ENCODE data around the gene ADCY2. TPM values are rescaled to one million over a fixed set of nuclear protein-coding genes. Genes with fewer than 3 reads are reported as not detected.

Gene ADCY2
- total RNA-seq, 8 experiments from 2014 or later, result 0.09 to 83.3 (median 8.9) TPM

DNA sequence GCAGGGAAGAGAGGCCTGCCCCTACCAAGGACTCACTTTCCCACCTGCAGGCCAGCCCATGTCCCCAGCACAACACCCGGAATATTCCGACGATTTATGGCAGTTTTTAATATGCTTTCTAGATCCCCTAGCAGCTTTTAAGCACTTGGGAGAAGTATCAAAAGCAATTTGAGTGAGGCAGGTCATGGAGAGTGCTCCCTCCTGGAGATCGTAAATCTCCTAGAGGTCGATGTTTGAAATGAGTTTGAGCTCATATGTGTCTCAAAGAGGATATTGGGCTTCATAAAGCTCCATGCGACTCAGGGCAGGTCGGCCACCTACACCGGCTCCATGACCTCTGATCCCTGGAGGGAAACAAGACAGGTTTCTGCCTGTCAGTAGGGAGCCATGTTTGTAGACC is 427.7 kb downstream of the ADCY2 start:
- Histone ChIP-seq H3K4me1 (replicated peaks in 1 of 2) (peaks cover 14 to 25% of the 10 kb centered on the region in 2 donors), H3K27ac (peak overlapping the region; percentile 18 to 36), H3K4me3 (no peak overlapping the region)
- 20 to 72% (median 50%) methylated on average over 1 to 5 of the region's 8 CpGs; no CpG with 5 or more reads in 1 of the 10 experiments for WGBS, 10 experiments
- in situ Hi-C loops (cut with MboI; ENCODE audit: low pct_unique_long_range_greater_than_20kb in 2 of 9, low sequenced_read_pairs in 9 of 9, unreplicated experiment in 9 of 9), result no loop called here
- ATAC-seq (replicated peaks in 6 of 8), result peak in 5 of 8 experiments; percentile 42 to 91 (median 86)

DNA sequence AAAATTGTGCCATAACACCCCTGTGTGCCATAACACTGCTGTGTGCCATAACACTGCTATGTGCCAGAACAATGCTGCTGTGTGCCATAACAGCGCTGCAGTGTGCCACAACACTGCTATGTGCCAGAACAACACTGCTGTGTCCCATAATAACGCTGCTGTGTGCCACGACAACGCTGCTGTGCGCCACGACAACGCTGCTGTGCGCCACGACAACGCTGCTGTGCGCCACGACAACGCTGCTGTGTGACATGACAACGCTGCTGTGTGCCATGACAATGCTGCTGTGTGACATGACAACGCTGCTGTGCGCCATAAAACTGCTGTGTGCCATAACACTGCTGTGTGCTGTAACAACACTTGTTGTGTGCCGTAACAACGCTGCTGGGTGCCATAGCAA is 429.1 kb downstream of the ADCY2 start:
- no peak overlapping the region for H3K4me3 ChIP-seq
- H3K4me1 ChIP-seq (replicated peaks in 1 of 2), result peaks cover 14 to 25% of the 10 kb centered on the region in 2 donors
- in situ Hi-C loops (cut with MboI; ENCODE audit: low pct_unique_long_range_greater_than_20kb in 2 of 9, low sequenced_read_pairs in 9 of 9, unreplicated experiment in 9 of 9), result no loop called here
- 70 to 100% (median 90%) methylated on average over 1 to 14 of the region's 18 CpGs; no CpG with 5 or more reads in 2 of the 10 experiments for WGBS, 10 experiments
- ATAC-seq (replicated peaks in 6 of 8), result no peak
- peak overlapping the region; percentile 18 to 36 for H3K27ac ChIP-seq

- Histone ChIP-seq H3K27ac (no peak overlapping the region), H3K4me3 (no peak overlapping the region), H3K4me1 (replicated peaks in 1 of 2) (peaks cover 14 to 25% of the 10 kb centered on the region in 2 donors)
- in situ Hi-C loops (cut with MboI; ENCODE audit: low pct_unique_long_range_greater_than_20kb in 2 of 9, low sequenced_read_pairs in 9 of 9, unreplicated experiment in 9 of 9), result no loop called here
- no peak for ATAC-seq (replicated peaks in 6 of 8)
- WGBS, 10 experiments, result 80 to 100% (median 95%) methylated on average over 1 to 4 of the region's 11 CpGs; no CpG with 5 or more reads in 7 of the 10 experiments
Measured at GRCh38 chr5:7825630-7826029, 429.7 kb downstream of the ADCY2 start.

DNA sequence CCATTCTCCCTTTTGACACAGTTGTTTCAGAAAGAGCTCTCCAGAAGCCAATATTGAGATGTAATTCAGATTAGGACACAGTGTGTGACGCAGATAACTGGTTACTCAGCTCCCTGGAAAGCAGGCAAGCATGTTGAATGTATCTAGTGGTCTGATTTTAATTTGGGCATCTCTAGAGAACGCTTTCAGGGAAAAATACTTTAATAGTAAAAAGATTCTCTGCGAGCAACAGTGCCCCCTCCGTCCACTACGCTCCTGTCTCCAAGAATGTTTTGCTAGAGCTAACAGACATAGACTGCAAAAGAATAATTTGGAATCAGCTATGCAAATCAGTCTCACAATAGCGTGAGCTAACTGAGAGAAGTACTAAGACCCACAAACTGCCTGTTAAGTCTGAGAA is 431.7 kb downstream of the ADCY2 start:
- in situ Hi-C loops (cut with MboI; ENCODE audit: low pct_unique_long_range_greater_than_20kb in 2 of 9, low sequenced_read_pairs in 9 of 9, unreplicated experiment in 9 of 9), result no loop called here
- Histone ChIP-seq H3K4me3 (no peak overlapping the region), H3K4me1 (replicated peaks in 1 of 2) (peaks cover 14 to 23% of the 10 kb centered on the region in 2 donors), H3K27ac (no peak overlapping the region)
- WGBS, 10 experiments, result 6 to 96% (median 76%) methylated on average over 3 to 6 of the region's 6 CpGs
- peak in 3 of 8 experiments; percentile 69 to 94 (median 79) for ATAC-seq (replicated peaks in 6 of 8)

GRCh38 chr5:7828269-7828668 is 432.3 kb downstream of the ADCY2 start:
- Histone ChIP-seq H3K4me1 (replicated peaks in 1 of 2) (peaks cover 12 to 17% of the 10 kb centered on the region in 2 donors), H3K27ac (no peak overlapping the region), H3K4me3 (no peak overlapping the region)
- WGBS, 10 experiments, result 50 to 100% (median 86%) methylated on average over 1 to 10 of the region's 10 CpGs; no CpG with 5 or more reads in 1 of the 10 experiments
- ATAC-seq (replicated peaks in 6 of 8), result no peak
- in situ Hi-C loops (cut with MboI; ENCODE audit: low pct_unique_long_range_greater_than_20kb in 2 of 9, low sequenced_read_pairs in 9 of 9, unreplicated experiment in 9 of 9), result no loop called here

DNA sequence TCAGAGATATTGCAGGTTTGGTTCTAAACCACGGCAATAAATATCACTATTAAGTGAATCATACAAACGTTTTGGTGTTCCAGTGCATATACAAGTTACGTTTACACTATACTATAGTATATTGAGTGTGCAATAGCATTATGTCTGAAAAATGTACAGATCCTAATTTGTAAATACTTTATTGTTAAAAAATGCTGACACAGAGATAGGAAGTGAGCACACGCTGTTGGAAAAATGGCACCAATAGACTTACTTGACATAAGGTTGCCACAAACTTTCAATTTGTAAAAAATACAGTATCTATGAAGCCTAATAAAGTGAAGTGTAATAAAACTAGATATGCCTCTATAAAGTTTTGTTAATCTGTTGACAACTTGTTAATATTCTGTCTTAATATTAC is 439.0 kb downstream of the ADCY2 start:
- no peak overlapping the region for H3K27ac ChIP-seq
- peaks cover 0 to 4% of the 10 kb centered on the region in 2 donors for H3K4me1 ChIP-seq (replicated peaks in 1 of 2)
- 44 to 100% (median 83%) methylated on average over 1 to 4 of the region's 4 CpGs for WGBS, 10 experiments
- in situ Hi-C loops (cut with MboI; ENCODE audit: low pct_unique_long_range_greater_than_20kb in 2 of 9, low sequenced_read_pairs in 9 of 9, unreplicated experiment in 9 of 9), result no loop called here
- no peak for ATAC-seq (replicated peaks in 6 of 8)
- no peak overlapping the region for H3K4me3 ChIP-seq

DNA sequence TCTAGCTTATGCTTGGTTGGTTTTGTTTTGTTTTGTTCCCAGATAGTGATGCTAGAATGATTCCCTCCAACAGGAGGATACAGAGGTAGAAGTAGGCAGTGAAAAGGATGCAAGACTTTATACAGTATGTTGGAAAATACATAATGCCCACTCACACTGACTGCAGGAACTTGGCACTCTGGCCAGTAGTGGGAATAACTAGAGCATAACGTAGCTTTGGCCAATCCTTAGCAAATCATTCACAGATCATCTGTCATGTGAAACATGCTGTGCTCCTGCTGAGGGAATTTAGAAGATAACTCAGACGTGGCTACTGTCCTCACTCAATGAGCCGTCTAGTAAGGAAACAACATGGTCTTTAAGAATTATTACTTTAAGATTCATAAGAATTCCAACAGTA is 441.5 kb downstream of the ADCY2 start:
- peaks cover 0 to 6% of the 10 kb centered on the region in 2 donors for H3K4me1 ChIP-seq (replicated peaks in 1 of 2)
- in situ Hi-C loops (cut with MboI; ENCODE audit: low pct_unique_long_range_greater_than_20kb in 2 of 9, low sequenced_read_pairs in 9 of 9, unreplicated experiment in 9 of 9), result no loop called here
- WGBS, 10 experiments, result 0 to 80% (median 13%) methylated on average over 1 to 2 of the region's 3 CpGs; no CpG with 5 or more reads in 5 of the 10 experiments
- H3K27ac ChIP-seq, result no peak overlapping the region
- peak in 1 of 8 experiments; percentile 25 for ATAC-seq (replicated peaks in 6 of 8)
- H3K4me3 ChIP-seq, result no peak overlapping the region

DNA sequence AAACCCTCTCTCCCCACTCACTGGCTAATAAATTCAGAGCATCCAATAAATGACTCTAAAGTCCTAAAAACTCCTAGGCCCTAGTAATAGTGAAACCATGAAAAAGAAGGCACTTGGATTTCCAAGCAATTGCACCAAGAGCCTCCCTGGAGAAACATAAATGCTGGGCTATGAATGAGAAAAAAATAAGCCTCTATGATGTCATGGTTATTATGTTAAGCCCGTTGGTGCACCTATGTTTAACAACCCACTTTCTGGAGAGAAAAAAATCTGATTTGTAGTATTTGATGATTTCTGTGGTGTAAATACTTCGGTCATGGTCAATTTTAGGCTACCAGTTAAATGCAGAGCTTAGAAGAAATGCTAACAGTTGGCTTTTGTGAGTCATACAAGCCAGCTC is 446.6 kb downstream of the ADCY2 start:
- no peak overlapping the region for H3K4me3 ChIP-seq
- in situ Hi-C loops (cut with MboI; ENCODE audit: low pct_unique_long_range_greater_than_20kb in 2 of 9, low sequenced_read_pairs in 9 of 9, unreplicated experiment in 9 of 9), result no loop called here
- H3K4me1 ChIP-seq (replicated peaks in 1 of 2), result peaks cover 3 to 15% of the 10 kb centered on the region in 2 donors
- whole genome bisulfite sequencing, 10 experiments, result 0 to 83% (median 46%) methylated on average over 1 to 2 of the region's 2 CpGs
- no peak for ATAC-seq (replicated peaks in 6 of 8)
- H3K27ac ChIP-seq, result no peak overlapping the region

DNA sequence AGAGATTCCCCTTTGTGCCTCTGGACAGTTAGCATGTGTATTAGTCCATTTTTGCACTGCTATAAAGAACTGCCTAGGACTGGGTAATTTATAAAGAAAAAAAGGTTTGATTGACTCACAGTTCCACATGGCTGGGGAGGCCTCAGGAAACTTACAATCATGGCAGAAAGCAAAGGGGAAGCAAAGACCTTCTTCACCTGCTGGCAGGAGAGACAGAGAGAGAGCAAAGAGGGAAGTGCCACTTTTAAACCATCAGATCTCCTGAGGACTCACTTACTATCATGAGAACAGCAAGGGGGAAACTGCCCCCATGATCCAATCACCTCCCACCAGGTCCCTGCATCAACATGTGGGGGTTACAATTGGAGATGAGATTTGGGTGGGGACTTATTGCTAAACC is 449.0 kb downstream of the ADCY2 start:
- in situ Hi-C loops (cut with MboI; ENCODE audit: low pct_unique_long_range_greater_than_20kb in 2 of 9, low sequenced_read_pairs in 9 of 9, unreplicated experiment in 9 of 9), result no loop called here
- ATAC-seq (replicated peaks in 6 of 8), result no peak
- H3K4me1 ChIP-seq (replicated peaks in 1 of 2), result peaks cover 23 to 37% of the 10 kb centered on the region in 2 donors
- no peak overlapping the region for H3K4me3 ChIP-seq
- H3K27ac ChIP-seq, result peak overlapping the region; percentile 20 to 61

- peak overlapping the region; percentile 20 to 61 for H3K27ac ChIP-seq
- peak in 5 of 8 experiments; percentile 9 to 71 (median 46) for ATAC-seq (replicated peaks in 6 of 8)
- no peak overlapping the region for H3K4me3 ChIP-seq
- WGBS, 10 experiments, result 18 to 94% (median 40%) methylated on average over 3 to 7 of the region's 7 CpGs
- H3K4me1 ChIP-seq (replicated peaks in 1 of 2), result peaks cover 23 to 37% of the 10 kb centered on the region in 2 donors
- in situ Hi-C loops (cut with MboI; ENCODE audit: low pct_unique_long_range_greater_than_20kb in 2 of 9, low sequenced_read_pairs in 9 of 9, unreplicated experiment in 9 of 9), result no loop called here
Measured at GRCh38 chr5:7845557-7845956, 449.6 kb downstream of the ADCY2 start.

DNA sequence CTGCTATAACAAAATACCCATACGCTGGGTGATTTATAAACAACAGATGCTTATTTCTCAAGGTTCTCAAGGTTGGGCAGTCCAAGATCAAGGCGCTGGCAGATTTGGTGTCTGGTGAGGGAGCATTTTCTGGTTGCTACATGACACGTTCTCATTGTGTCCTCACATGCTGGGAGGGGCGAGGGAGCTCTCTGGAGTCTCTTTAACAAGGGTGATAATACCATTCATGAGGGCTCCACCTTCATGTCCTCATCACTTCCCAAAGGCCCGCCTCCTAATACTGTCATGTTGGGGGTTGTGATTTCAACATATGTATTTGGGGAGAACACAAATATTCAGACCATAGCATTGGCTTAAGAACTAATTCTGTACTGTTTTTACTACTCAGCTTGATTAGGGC is 450.4 kb downstream of the ADCY2 start:
- in situ Hi-C loops (cut with MboI; ENCODE audit: low pct_unique_long_range_greater_than_20kb in 2 of 9, low sequenced_read_pairs in 9 of 9, unreplicated experiment in 9 of 9), result no loop called here
- Histone ChIP-seq H3K27ac (no peak overlapping the region), H3K4me1 (replicated peaks in 1 of 2) (peaks cover 23 to 37% of the 10 kb centered on the region in 2 donors), H3K4me3 (no peak overlapping the region)
- peak in 2 of 8 experiments; percentile 52 to 53 for ATAC-seq (replicated peaks in 6 of 8)
- 0 to 94% (median 79%) methylated on average over 1 to 4 of the region's 5 CpGs; no CpG with 5 or more reads in 2 of the 10 experiments for WGBS, 10 experiments

GRCh38 chr5:7848296-7848695 is 452.4 kb downstream of the ADCY2 start:
- Histone ChIP-seq H3K27ac (peak overlapping the region in 1 of 2 donors; percentile 50), H3K4me1 (replicated peaks in 1 of 2) (peaks cover 23 to 35% of the 10 kb centered on the region in 2 donors), H3K4me3 (no peak overlapping the region)
- in situ Hi-C loops (cut with MboI; ENCODE audit: low pct_unique_long_range_greater_than_20kb in 2 of 9, low sequenced_read_pairs in 9 of 9, unreplicated experiment in 9 of 9), result no loop called here
- peak in 2 of 8 experiments; percentile 2 to 53 for ATAC-seq (replicated peaks in 6 of 8)
- 71 to 100% (median 93%) methylated on average over 1 to 2 of the region's 2 CpGs; no CpG with 5 or more reads in 5 of the 10 experiments for WGBS, 10 experiments

DNA sequence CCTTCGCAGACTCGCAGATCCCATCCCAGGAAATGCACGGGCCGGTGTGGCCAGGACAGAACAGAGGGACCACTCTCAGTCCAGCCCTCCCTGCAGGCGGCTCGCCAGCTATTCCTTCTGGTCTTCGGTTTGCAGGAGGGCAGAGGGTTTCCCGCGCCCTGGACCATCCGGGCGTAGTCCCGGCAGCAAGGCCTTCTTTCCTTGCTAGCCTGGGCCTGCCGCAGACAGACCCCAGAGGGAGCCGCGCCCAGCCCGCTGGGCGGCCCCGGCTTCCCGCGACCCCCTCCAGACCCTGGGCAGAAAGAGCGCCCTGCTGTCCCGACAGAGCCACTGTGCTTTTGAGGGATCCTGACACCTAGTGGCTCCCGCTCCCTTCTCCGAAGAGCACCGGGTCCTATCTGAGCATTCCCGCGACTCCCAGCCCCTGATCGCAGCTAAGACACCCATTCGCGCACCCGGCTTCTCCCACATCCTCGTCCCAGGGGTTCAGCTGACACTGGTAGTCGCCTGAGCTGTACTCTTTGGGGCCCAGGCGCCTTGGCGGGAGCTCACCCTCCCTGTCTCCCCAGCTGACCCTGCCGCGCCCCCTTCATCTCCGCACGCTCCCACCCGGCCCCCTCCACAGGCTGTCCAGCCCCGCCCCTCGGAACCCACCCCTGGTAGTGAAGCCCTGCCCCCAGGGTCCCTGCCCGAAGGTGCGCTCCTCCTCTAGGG is 453.9 kb downstream of the ADCY2 start:
- Histone ChIP-seq H3K4me3 (peak overlapping the region; percentile 28 to 46 (median 39)), H3K27ac (peak overlapping the region in 1 of 2 donors; percentile 50), H3K4me1 (replicated peaks in 1 of 2) (peaks cover 23 to 28% of the 10 kb centered on the region in 2 donors)
- in situ Hi-C loops (cut with MboI; ENCODE audit: low pct_unique_long_range_greater_than_20kb in 2 of 9, low sequenced_read_pairs in 9 of 9, unreplicated experiment in 9 of 9), result loop anchor here in 2 of 9 experiments (25.0 kb wide), 2 partner anchors 588 to 1063 kb away; no protein-coding TSS in a partner anchor
- WGBS, 10 experiments, result 0 to 7% (median 0%) methylated on average over 3 to 9 of the region's 44 CpGs; no CpG with 5 or more reads in 7 of the 10 experiments
- ATAC-seq (replicated peaks in 6 of 8), result peak in 6 of 8 experiments; percentile 53 to 79 (median 68)
